ENCODE measurements around the gene ANO9.

Gene ANO9

DNA sequence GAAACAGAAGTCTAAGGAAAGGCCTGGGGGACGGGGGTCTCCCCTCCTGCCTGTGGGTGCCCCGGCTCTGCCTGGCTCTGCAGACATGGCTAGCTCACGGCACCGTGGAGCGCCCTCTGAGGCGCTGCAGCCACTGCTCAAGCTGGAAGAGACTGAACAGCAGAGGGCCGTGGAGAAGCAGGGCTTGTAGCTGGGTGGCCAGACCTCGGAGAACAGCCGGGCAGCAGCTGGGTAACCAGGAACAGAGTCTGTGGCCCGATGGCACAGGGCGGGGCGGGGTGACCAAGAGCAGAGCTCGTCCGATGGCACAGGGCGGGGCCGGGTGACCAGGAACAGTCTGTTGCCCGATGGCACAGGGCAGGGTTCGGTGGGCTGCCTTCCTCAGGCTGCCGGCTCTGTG, 47.2 kb upstream of the ANO9 start:
- H3K27me3 ChIP-seq: no peaks in the 10 kb centered on the region
- H3K36me3 ChIP-seq: peaks cover 11 to 70% (median 23%) of the 10 kb centered on the region in 3 donors
- TF ChIP-seq CTCF (IDR thresholded peaks at IDR 0.05): no peak
- intact Hi-C loops (cut with DNase I; ENCODE audit: low total_unique reads): no loop called here
- H3K27ac ChIP-seq: no peak overlapping the region
- no peaks in the 10 kb centered on the region for H3K4me1 ChIP-seq
- DNase-seq: no peak
- no peaks in the 10 kb centered on the region for H3K9me3 ChIP-seq
- no peak overlapping the region for H3K4me3 ChIP-seq

GRCh38 chr11:488579-488978, 46.8 kb upstream of the ANO9 start:
- TF ChIP-seq CTCF (IDR thresholded peaks at IDR 0.05): no peak
- intact Hi-C loops (cut with DNase I; ENCODE audit: low total_unique reads): no loop called here
- Histone ChIP-seq H3K27me3 (no peaks in the 10 kb centered on the region), H3K4me3 (no peak overlapping the region), H3K4me1 (no peaks in the 10 kb centered on the region), H3K9me3 (no peaks in the 10 kb centered on the region), H3K27ac (no peak overlapping the region), H3K36me3 (peaks cover 7 to 66% (median 19%) of the 10 kb centered on the region in 3 donors)
- no peak for DNase-seq

GRCh38 chr11:488062-488461, 46.3 kb upstream of the ANO9 start:
- DNase-seq: no peak
- no peak overlapping the region for H3K27ac ChIP-seq
- H3K4me1 ChIP-seq: no peaks in the 10 kb centered on the region

GRCh38 chr11:487571-488021, 45.8 kb upstream of the ANO9 start:
- no peak overlapping the region for H3K4me3 ChIP-seq
- H3K4me1 ChIP-seq: no peaks in the 10 kb centered on the region
- TF ChIP-seq CTCF (IDR thresholded peaks at IDR 0.05): no peak
- H3K27me3 ChIP-seq: no peaks in the 10 kb centered on the region
- no peak overlapping the region for H3K27ac ChIP-seq
- peaks cover 4 to 56% (median 18%) of the 10 kb centered on the region in 3 donors for H3K36me3 ChIP-seq
- H3K9me3 ChIP-seq: no peaks in the 10 kb centered on the region
- intact Hi-C loops (cut with DNase I; ENCODE audit: low total_unique reads): no loop called here
- no peak for DNase-seq

More at GRCh38 chr11:488062-488461, 46.3 kb upstream of the ANO9 start:
- Histone ChIP-seq H3K27me3 (no peaks in the 10 kb centered on the region), H3K36me3 (peaks cover 4 to 61% (median 18%) of the 10 kb centered on the region in 3 donors), H3K9me3 (no peaks in the 10 kb centered on the region), H3K4me3 (no peak overlapping the region)
- TF ChIP-seq CTCF (IDR thresholded peaks at IDR 0.05): no peak
- intact Hi-C loops (cut with DNase I; ENCODE audit: low total_unique reads): no loop called here

- H3K27ac ChIP-seq: no peak overlapping the region
- H3K36me3 ChIP-seq: peaks cover 3 to 45% (median 16%) of the 10 kb centered on the region in 3 donors
- H3K9me3 ChIP-seq: no peaks in the 10 kb centered on the region
- H3K27me3 ChIP-seq: no peaks in the 10 kb centered on the region
- H3K4me1 ChIP-seq: no peaks in the 10 kb centered on the region
- intact Hi-C loops (cut with DNase I; ENCODE audit: low total_unique reads): no loop called here
- DNase-seq: no peak
- no peak overlapping the region for H3K4me3 ChIP-seq
- no peak for TF ChIP-seq CTCF (IDR thresholded peaks at IDR 0.05)
These were observed 44.4 kb upstream of the ANO9 start for GRCh38 chr11:486189-486588.

DNA sequence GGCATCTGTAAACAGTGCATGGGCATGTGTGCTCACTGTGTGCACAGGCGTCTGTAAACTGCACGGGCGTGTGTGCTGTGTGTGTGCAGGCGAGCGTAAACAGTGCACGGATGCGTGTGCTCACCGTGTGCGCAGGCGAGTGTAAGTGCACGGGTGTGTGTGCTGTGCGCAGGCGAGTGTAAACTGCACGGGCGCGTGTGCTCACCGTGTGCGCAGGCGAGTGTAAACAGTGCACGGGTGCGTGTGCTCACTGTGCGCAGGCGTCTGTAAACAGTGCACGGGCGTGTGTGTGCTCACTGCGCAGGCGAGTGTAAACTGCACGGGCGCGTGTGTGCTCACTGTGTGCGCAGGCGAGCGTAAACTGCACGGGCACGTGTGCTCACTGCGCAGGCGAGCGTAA, 42.8 kb upstream of the ANO9 start:
- no peak for DNase-seq
- H3K27ac ChIP-seq: no peak overlapping the region
- intact Hi-C loops (cut with DNase I; ENCODE audit: low total_unique reads): no loop called here

More for the DNA sequence above, 42.8 kb upstream of the ANO9 start:
- H3K4me1 ChIP-seq: no peaks in the 10 kb centered on the region
- no peak for TF ChIP-seq CTCF (IDR thresholded peaks at IDR 0.05)
- peaks cover 0 to 30% (median 5%) of the 10 kb centered on the region in 3 donors for H3K36me3 ChIP-seq
- H3K9me3 ChIP-seq: no peaks in the 10 kb centered on the region
- H3K27me3 ChIP-seq: no peaks in the 10 kb centered on the region
- no peak overlapping the region for H3K4me3 ChIP-seq
